T-cell (primary cell): ENCODE data around the gene MMP25. TPM values are rescaled to one million over a fixed set of nuclear protein-coding genes. Genes with fewer than 3 reads are reported as not detected.
"Not testable (repeated sequence)": the region's sequence is repeated elsewhere in the genome, so short reads cannot be mapped to it uniquely, and the experiment has no call there.

Experiments
- ATAC-seq, 4 experiments: fragments of 200-7000 bp in 3 of 4; fragments of 150-1000 bp in 1 of 4; cut with Tn5 transposase; replicated peaks in 1 of 4; 1 replicate in 3 of 4; 2 replicates in 1 of 4; pipeline ENCODE4 v1.10.0; 2021; ENCODE audit warnings: moderate library complexity in 3 of 4, mild to moderate bottlenecking in 2 of 4, moderate number of reproducible peaks in 1 of 4
- CTCF ChIA-PET, 2 donors: fragments of 300-600 bp; sonication (Branson Sonifier 250); formaldehyde crosslinking; loops; one replicate each; lab custom pipeline; 2022; ENCODE audit warnings: antibody characterized with exemption in 2 of 2; lab: Charles Lee
- POLR2A ChIA-PET, 2 donors: fragments of 300-600 bp; sonication (Branson Sonifier 250); formaldehyde crosslinking; loops; one replicate each; lab custom pipeline; 2022; ENCODE audit warnings: antibody characterized with exemption in 2 of 2; lab: Charles Lee
- DNase-seq, 35 experiments: peaks; one replicate each; pipeline versions ENCODE4 v3.0.0 to v3.0.0-alpha.2; 2013 to 2023
- H3K27ac ChIP-seq: one replicate; pipeline ENCODE4 v1.5.1; 2013; ENCODE audit warnings: low read length
- H3K27me3 ChIP-seq, 2 experiments: replicated peaks in 1 of 2; 1 replicate in 1 of 2; 2 replicates in 1 of 2; pipeline versions ENCODE4 v1.6.1 to v1.7.0; 2013; ENCODE audit warnings: low read length in 1 of 2, mixed read lengths in 1 of 2; ENCODE audit not compliant: control insufficient read depth in 2 of 2, insufficient read depth in 2 of 2; ENCODE audit errors: extremely low read depth in 1 of 2
- H3K36me3 ChIP-seq, 2 donors: 1 replicate in 1 of 2; 2 replicates in 1 of 2; pipeline versions ENCODE4 v1.6.1 to v1.7.0; 2013; ENCODE audit warnings: low read length in 1 of 2; ENCODE audit not compliant: control insufficient read depth in 2 of 2, insufficient read depth in 1 of 2; ENCODE audit errors: extremely low read depth in 1 of 2
- H3K4me1 ChIP-seq, 2 experiments: 1 replicate in 1 of 2; 2 replicates in 1 of 2; pipeline versions ENCODE4 v1.6.1 to v1.7.0; 2013; ENCODE audit warnings: low read length in 2 of 2, mixed read lengths in 1 of 2; ENCODE audit not compliant: insufficient read depth in 2 of 2, control insufficient read depth in 1 of 2; ENCODE audit errors: extremely low read depth in 1 of 2
- H3K4me3 ChIP-seq, 2 donors: 1 replicate in 1 of 2; 2 replicates in 1 of 2; pipeline versions ENCODE4 v1.5.1 to v1.7.0; 2013; ENCODE audit warnings: mild to moderate bottlenecking in 2 of 2, low read length in 1 of 2, moderate library complexity in 1 of 2; ENCODE audit not compliant: control insufficient read depth in 1 of 2; ENCODE audit errors: extremely low read depth in 1 of 2
- H3K9me3 ChIP-seq: 2 replicates; pipeline ENCODE4 v1.7.0; 2013
- H3K27ac Mint-ChIP-seq, 2 donors: one replicate each; pipeline ENCODE4 v1.8.0; 2020 to 2021; ENCODE audit warnings: mild to moderate bottlenecking in 2 of 2, mixed read lengths in 2 of 2
- H3K27me3 Mint-ChIP-seq, 2 donors: one replicate each; pipeline ENCODE4 v1.8.0; 2021 to 2022; ENCODE audit warnings: mixed read lengths in 2 of 2
- H3K36me3 Mint-ChIP-seq: one replicate; pipeline ENCODE4 v1.8.0; 2021; ENCODE audit warnings: mixed read lengths
- H3K4me1 Mint-ChIP-seq, 3 donors: one replicate each; pipeline ENCODE4 v1.8.0; 2020 to 2022; ENCODE audit warnings: mixed read lengths in 3 of 3, mild to moderate bottlenecking in 1 of 3
- H3K4me3 Mint-ChIP-seq, 3 donors: one replicate each; pipeline ENCODE4 v1.8.0; 2020 to 2022; ENCODE audit warnings: mild to moderate bottlenecking in 3 of 3, mixed read lengths in 3 of 3, moderate library complexity in 3 of 3
- H3K9me3 Mint-ChIP-seq, 3 donors: one replicate each; pipeline ENCODE4 v1.8.0; 2020 to 2022; ENCODE audit warnings: mixed read lengths in 3 of 3
- WGBS: methylation state at CpG from one replicate; pipeline ENCODE4 v1.1.5; 2013; ENCODE audit warnings: missing lambda C conversion rate; ENCODE audit not compliant: insufficient coverage; 5-methylcytosine and 5-hydroxymethylcytosine counted together
- total RNA-seq, 35 experiments: library from RNA in 6 of 35; stranded (reverse) in 6 of 35; fragments of 120-200 nt in 1 of 35; gene quantifications; one replicate each; pipeline versions ENCODE4 v1.2.1 to v1.2.4 and lab custom pipeline; 2013 to 2026

Gene MMP25
- total RNA-seq, 5 donors from 2014 or later (not counting 1 experiment from before 2014, with no cell fraction given), result 1.6 to 9.6 (median 4.1) TPM

GRCh38 chr16:3049921-3050481 lies 3.6 kb downstream of the MMP25 start:
- no peak for DNase-seq
- CTCF ChIA-PET, result interaction anchor here in 1 of 2 donors (0.5 kb wide), 1 partner anchor 22 kb away, joined by 4 read pairs; no protein-coding TSS in a partner anchor
- peaks cover 0 to 42% of the 10 kb centered on the region in 2 experiments for H3K27me3 ChIP-seq
- H3K36me3 Mint-ChIP-seq, result peaks cover 10% of the 10 kb centered on the region
- H3K36me3 ChIP-seq, result peaks cover 0 to 3% of the 10 kb centered on the region in 2 donors
- no peaks in the 10 kb centered on the region for H3K9me3 ChIP-seq
- peaks cover 4 to 11% of the 10 kb centered on the region in 2 donors for H3K27me3 Mint-ChIP-seq
- H3K4me1 ChIP-seq, result peaks cover 3 to 41% of the 10 kb centered on the region in 2 experiments
- H3K27ac ChIP-seq, result no peak overlapping the region
- POLR2A ChIA-PET, result interaction anchor here in 1 of 2 donors (0.6 kb wide), 1 partner anchor 21 kb away, joined by 3 read pairs; no protein-coding TSS in a partner anchor
- H3K9me3 Mint-ChIP-seq, result no peaks in the 10 kb centered on the region
- H3K4me3 ChIP-seq, result no peak overlapping the region
- 91% methylated on average over 24 of the region's 26 CpGs for WGBS
- H3K4me3 Mint-ChIP-seq, result no peak overlapping the region
- ATAC-seq, result no peak
- H3K27ac Mint-ChIP-seq, result no peak overlapping the region
- peaks cover 26 to 44% (median 40%) of the 10 kb centered on the region in 3 donors for H3K4me1 Mint-ChIP-seq

GRCh38 chr16:3050487-3050886 lies 4.1 kb downstream of the MMP25 start:
- peaks cover 13% of the 10 kb centered on the region for H3K36me3 Mint-ChIP-seq
- peaks cover 7 to 41% of the 10 kb centered on the region in 2 experiments for H3K4me1 ChIP-seq
- H3K9me3 Mint-ChIP-seq, result no peaks in the 10 kb centered on the region
- no CpG with 5 or more reads among the region's 5 CpGs for WGBS
- ChIA-PET CTCF (interaction anchor here in 1 of 2 donors (0.6 to 1.6 kb wide), 2 partner anchors 67 to 79 kb away, joined by 4 read pairs; no protein-coding TSS in a partner anchor), POLR2A (no interaction called here)
- no peak overlapping the region for H3K27ac Mint-ChIP-seq
- H3K36me3 ChIP-seq, result peaks cover 2 to 4% of the 10 kb centered on the region in 2 donors
- peaks cover 0 to 7% of the 10 kb centered on the region in 2 donors for H3K27me3 Mint-ChIP-seq
- no peak overlapping the region for H3K27ac ChIP-seq
- peaks cover 26 to 44% (median 40%) of the 10 kb centered on the region in 3 donors for H3K4me1 Mint-ChIP-seq
- H3K4me3 ChIP-seq, result no peak overlapping the region
- H3K9me3 ChIP-seq, result no peaks in the 10 kb centered on the region
- no peak overlapping the region for H3K4me3 Mint-ChIP-seq
- DNase-seq (no peak), ATAC-seq (no peak)
- peaks cover 0 to 37% of the 10 kb centered on the region in 2 experiments for H3K27me3 ChIP-seq

- Histone ChIP-seq H3K27ac (no peak overlapping the region), H3K9me3 (no peaks in the 10 kb centered on the region), H3K4me3 (no peak overlapping the region), H3K36me3 (peaks cover 2 to 7% of the 10 kb centered on the region in 2 donors), H3K27me3 (peaks cover 0 to 32% of the 10 kb centered on the region in 2 experiments), H3K4me1 (peaks cover 8 to 40% of the 10 kb centered on the region in 2 experiments)
- no peak for ATAC-seq
- Mint-ChIP-seq H3K27me3 (peaks cover 0 to 6% of the 10 kb centered on the region in 2 donors), H3K4me1 (peaks cover 29 to 47% (median 44%) of the 10 kb centered on the region in 3 donors), H3K27ac (peak overlapping the region; percentile 9 to 55), H3K4me3 (no peak overlapping the region), H3K9me3 (no peaks in the 10 kb centered on the region), H3K36me3 (peaks cover 13% of the 10 kb centered on the region)
- DNase-seq, result no peak
- ChIA-PET POLR2A (interaction anchor here in 1 of 2 donors (0.6 kb wide), 1 partner anchor 33 kb away, joined by 3 read pairs; no protein-coding TSS in a partner anchor), CTCF (interaction anchor here in 1 of 2 donors (0.6 to 1.6 kb wide), 2 partner anchors 66 to 79 kb away, joined by 4 read pairs; no protein-coding TSS in a partner anchor)
- WGBS, result 25% methylated on average over 1 of the region's 4 CpGs
These were observed 4.6 kb downstream of the MMP25 start for GRCh38 chr16:3051009-3051408.

- Mint-ChIP-seq H3K9me3 (no peaks in the 10 kb centered on the region), H3K4me1 (peaks cover 29 to 50% (median 45%) of the 10 kb centered on the region in 3 donors), H3K36me3 (peaks cover 13% of the 10 kb centered on the region), H3K4me3 (no peak overlapping the region), H3K27ac (peak overlapping the region in 1 of 2 donors; percentile 9), H3K27me3 (peaks cover 0 to 6% of the 10 kb centered on the region in 2 donors)
- H3K27me3 ChIP-seq, result peaks cover 0 to 27% of the 10 kb centered on the region in 2 experiments
- CTCF ChIA-PET, result interaction anchor here in 1 of 2 donors (0.6 to 1.6 kb wide), 2 partner anchors 50 to 78 kb away, joined by 3 to 4 read pairs; no protein-coding TSS in a partner anchor
- no peak for DNase-seq
- no peak overlapping the region for H3K4me3 ChIP-seq
- POLR2A ChIA-PET, result interaction anchor here (0.6 to 0.7 kb wide), 2 partner anchors 32 to 83 kb away, joined by 3 read pairs; partner anchors contain the start of gene ZNF213 (in 1 of the 2)
- no peaks in the 10 kb centered on the region for H3K9me3 ChIP-seq
- ATAC-seq, result no peak
- no peak overlapping the region for H3K27ac ChIP-seq
- WGBS, result 100% methylated on average over 4 of the region's 9 CpGs
- H3K4me1 ChIP-seq, result peaks cover 8 to 40% of the 10 kb centered on the region in 2 experiments
- H3K36me3 ChIP-seq, result peaks cover 2 to 7% of the 10 kb centered on the region in 2 donors
These were observed 5.1 kb downstream of the MMP25 start for GRCh38 chr16:3051494-3051893.

- CTCF ChIA-PET, H3K27ac ChIP-seq, H3K36me3 ChIP-seq, H3K9me3 Mint-ChIP-seq, H3K9me3 ChIP-seq, DNase-seq, POLR2A ChIA-PET, H3K4me3 Mint-ChIP-seq, H3K4me3 ChIP-seq, H3K27me3 Mint-ChIP-seq: not testable (repeated sequence)
- H3K36me3 Mint-ChIP-seq, result peaks cover 13% of the 10 kb centered on the region
- peaks cover 8 to 43% of the 10 kb centered on the region in 2 experiments for H3K4me1 ChIP-seq
- ATAC-seq, result peak; percentile 38 to 63 (median 52)
- peaks cover 34 to 59% (median 54%) of the 10 kb centered on the region in 3 donors for H3K4me1 Mint-ChIP-seq
- peaks cover 0 to 15% of the 10 kb centered on the region in 2 experiments for H3K27me3 ChIP-seq
- WGBS, result 77% methylated on average over 3 of the region's 12 CpGs
- peak overlapping the region in 1 of 2 donors; percentile 73 for H3K27ac Mint-ChIP-seq
These were observed 6.4 kb downstream of the MMP25 start for GRCh38 chr16:3052571-3053329.

- POLR2A ChIA-PET, CTCF ChIA-PET, H3K9me3 ChIP-seq, H3K27me3 Mint-ChIP-seq, H3K9me3 Mint-ChIP-seq, H3K27ac ChIP-seq, H3K27me3 ChIP-seq, H3K36me3 ChIP-seq, H3K4me3 ChIP-seq: not testable (repeated sequence)
- WGBS, result no CpG with 5 or more reads among the region's 13 CpGs
- H3K4me1 ChIP-seq, result peaks cover 8 to 48% of the 10 kb centered on the region in 2 experiments
- H3K4me1 Mint-ChIP-seq, result peaks cover 34 to 58% (median 49%) of the 10 kb centered on the region in 3 donors
- peak; percentile 49 to 63 (median 52) for ATAC-seq
- H3K27ac Mint-ChIP-seq, result peak overlapping the region in 1 of 2 donors; percentile 3
- DNase-seq, result peak in 2 of 35 experiments; percentile 32 to 41
- peaks cover 13% of the 10 kb centered on the region for H3K36me3 Mint-ChIP-seq
- peak overlapping the region in 1 of 3 donors; percentile 5 for H3K4me3 Mint-ChIP-seq
These were observed 7.0 kb downstream of the MMP25 start for GRCh38 chr16:3053330-3053710.
